IMR-90 (cell line): ENCODE data around the gene ANKRD44. TPM values are rescaled to one million over a fixed set of nuclear protein-coding genes. Genes with fewer than 3 reads are reported as not detected.

Experiments used
- ATAC-seq: fragments of 200-7000 bp; cut with Tn5 transposase; 2 replicates; pipeline ENCODE4 v1.9.1; 2020; ENCODE audit warnings: low read depth, mild to moderate bottlenecking, moderate library complexity
- BruUV-seq: library from RNA; stranded (reverse); fragments of 400-500 nt; replicated peaks from 2 replicates; lab custom pipeline; 2021; lab: Mats Ljungman, UMichigan
- CTCF ChIA-PET: fragments of 300-600 bp; formaldehyde crosslinking; extraction: SDS; loops from one replicate; lab custom pipeline; 2021; ENCODE audit warnings: antibody characterized with exemption; lab: Yijun Ruan, JAX
- POLR2A ChIA-PET: fragments of 300-600 bp; sonication (Branson Sonifier 250); formaldehyde crosslinking; loops from one replicate; lab custom pipeline; 2022; ENCODE audit warnings: antibody characterized with exemption; ENCODE audit not compliant: unreplicated experiment; lab: Charles Lee
- DNase-seq: peaks from one replicate; pipeline ENCODE4 v3.0.0; 2013
- H2AFZ ChIP-seq: replicated peaks from 2 replicates; pipeline ENCODE3; 2013; ENCODE audit warnings: low read length, mild to moderate bottlenecking; ENCODE audit not compliant: poor library complexity
- H2AK5ac ChIP-seq: 2 replicates; pipeline ENCODE4 v1.6.1; 2013; ENCODE audit warnings: low read depth, low read length, inconsistent platforms
- H2AK9ac ChIP-seq: replicated peaks from 2 replicates; pipeline ENCODE3; 2013; ENCODE audit warnings: mild to moderate bottlenecking, low read depth, low read length, moderate library complexity; ENCODE audit not compliant: poor library complexity
- H2BK120ac ChIP-seq: 2 replicates; pipeline ENCODE4 v1.6.1; 2013; ENCODE audit warnings: low read depth, low read length, inconsistent platforms
- H2BK15ac ChIP-seq: 3 replicates; pipeline ENCODE4 v1.6.1; 2013; ENCODE audit warnings: low read depth, low read length, inconsistent platforms
- H2BK20ac ChIP-seq: 2 replicates; pipeline ENCODE4 v1.6.1; 2013; ENCODE audit warnings: low read depth, mild to moderate bottlenecking, inconsistent platforms, low read length, moderate library complexity
- H2BK5ac ChIP-seq: 2 replicates; pipeline ENCODE4 v1.6.1; 2013; ENCODE audit warnings: mild to moderate bottlenecking, low read depth, low read length, inconsistent platforms; ENCODE audit not compliant: poor library complexity, severe bottlenecking
- H3K14ac ChIP-seq: replicated peaks from 2 replicates; pipeline ENCODE4 v1.6.1; 2013; ENCODE audit warnings: low read depth, low read length, inconsistent platforms
- H3K18ac ChIP-seq: 2 replicates; pipeline ENCODE4 v1.6.1; 2013; ENCODE audit warnings: low read depth, low read length, control low read depth
- H3K23ac ChIP-seq: 2 replicates; pipeline ENCODE4 v1.6.1; 2013; ENCODE audit warnings: low read depth, low read length, inconsistent platforms
- H3K27ac ChIP-seq: 2 replicates; pipeline ENCODE4 v1.5.1; 2013; ENCODE audit warnings: mild to moderate bottlenecking, control low read depth, low read length; ENCODE audit not compliant: insufficient read depth
- H3K27me3 ChIP-seq: 2 replicates; pipeline ENCODE4 v1.6.1; 2013; ENCODE audit warnings: low read length; ENCODE audit not compliant: control insufficient read depth, insufficient read depth
- H3K36me3 ChIP-seq: 2 replicates; pipeline ENCODE4 v1.6.1; 2013; ENCODE audit warnings: low read length, mixed read lengths; ENCODE audit not compliant: control insufficient read depth, insufficient read depth
- H3K4ac ChIP-seq: 2 replicates; pipeline ENCODE4 v1.6.1; 2013; ENCODE audit warnings: low read depth, low read length, inconsistent platforms
- H3K4me1 ChIP-seq: 2 replicates; pipeline ENCODE4 v1.6.1; 2013; ENCODE audit warnings: low read length, mixed read lengths; ENCODE audit not compliant: control insufficient read depth, insufficient read depth
- H3K4me2 ChIP-seq: 2 replicates; pipeline ENCODE4 v1.6.1; 2013; ENCODE audit warnings: low read depth, mild to moderate bottlenecking, control low read depth, low read length, moderate library complexity
- H3K4me3 ChIP-seq: 2 replicates; pipeline ENCODE4 v1.5.1; 2013; ENCODE audit warnings: low read depth, mild to moderate bottlenecking, control low read depth, low read length, moderate library complexity; ENCODE audit not compliant: insufficient read depth
- H3K56ac ChIP-seq: 2 replicates; pipeline ENCODE4 v1.6.1; 2013; ENCODE audit warnings: low read length, inconsistent platforms; ENCODE audit not compliant: insufficient read depth; ENCODE audit errors: extremely low read depth
- H3K79me1 ChIP-seq, 2 experiments: 2 replicates each; pipeline ENCODE4 v1.6.1; 2013; ENCODE audit warnings: low read length in 2 of 2, inconsistent platforms in 1 of 2, low read depth in 1 of 2
- H3K9ac ChIP-seq: 2 replicates; pipeline ENCODE4 v1.6.1; 2013; ENCODE audit warnings: low read depth, low read length, control low read depth
- H3K9me1 ChIP-seq: 2 replicates; pipeline ENCODE4 v1.6.1; 2013; ENCODE audit warnings: low read length, inconsistent platforms; ENCODE audit not compliant: insufficient read depth
- H3K9me3 ChIP-seq: 2 replicates; pipeline ENCODE4 v1.6.1; 2013; ENCODE audit warnings: low read length; ENCODE audit not compliant: control insufficient read depth, insufficient read depth
- H4K20me1 ChIP-seq: 2 replicates; pipeline ENCODE4 v1.6.1; 2013; ENCODE audit warnings: low read length, inconsistent platforms; ENCODE audit not compliant: insufficient read depth
- H4K5ac ChIP-seq: 2 replicates; pipeline ENCODE4 v1.6.1; 2013; ENCODE audit warnings: mild to moderate bottlenecking, low read depth, low read length, control low read depth
- H4K8ac ChIP-seq, 2 experiments: 2 replicates each; pipeline ENCODE4 v1.6.1; 2013; ENCODE audit warnings: low read depth in 2 of 2, low read length in 2 of 2, control low read depth in 1 of 2, inconsistent platforms in 1 of 2
- H4K91ac ChIP-seq: 2 replicates; pipeline ENCODE4 v1.6.1; 2013; ENCODE audit warnings: low read depth, low read length, inconsistent platforms; ENCODE audit not compliant: insufficient read depth
- BHLHE40 ChIP-seq: fragments of 150-350 bp; IDR thresholded peaks from 2 replicates; pipeline ENCODE4 v1.6.1; 2016; ENCODE audit warnings: mild to moderate bottlenecking, low read depth, low read length
- CEBPB ChIP-seq: IDR thresholded peaks from 2 replicates; pipeline ENCODE4 v1.6.1; 2012; ENCODE audit warnings: low read depth, low read length, improper control_type of control experiment
- CHD1 ChIP-seq: IDR thresholded peaks from 2 replicates; pipeline ENCODE4 v1.6.1; 2012; ENCODE audit warnings: low read depth, low read length, improper control_type of control experiment
- ELK1 ChIP-seq: fragments of 150-350 bp; IDR thresholded peaks from 2 replicates; pipeline ENCODE4 v1.6.1; 2016; ENCODE audit warnings: low read depth, mild to moderate bottlenecking, low read length, moderate library complexity, borderline replicate concordance
- FOS ChIP-seq: fragments of 150-350 bp; IDR thresholded peaks from 2 replicates; pipeline ENCODE4 v1.6.1; 2016; ENCODE audit warnings: low read depth, low read length
- MAFK ChIP-seq: IDR thresholded peaks from 2 replicates; pipeline ENCODE4 v1.6.1; 2012; ENCODE audit warnings: low read depth, low read length, improper control_type of control experiment
- MAZ ChIP-seq: IDR thresholded peaks from 2 replicates; pipeline ENCODE4 v1.6.1; 2012; ENCODE audit warnings: low read depth, mild to moderate bottlenecking, low read length, improper control_type of control experiment, moderate library complexity, borderline replicate concordance
- NFE2L2 ChIP-seq: fragments of 150-350 bp; IDR thresholded peaks from 2 replicates; pipeline ENCODE4 v1.6.1; 2016; ENCODE audit warnings: low read depth, mild to moderate bottlenecking, low read length
- POLR2A ChIP-seq: IDR thresholded peaks from 2 replicates; pipeline ENCODE4 v1.6.1; 2012; ENCODE audit warnings: mild to moderate bottlenecking, low read depth, low read length
- RCOR1 ChIP-seq: IDR thresholded peaks from 2 replicates; pipeline ENCODE4 v1.6.1; 2012; ENCODE audit warnings: mild to moderate bottlenecking, low read length, improper control_type of control experiment; ENCODE audit not compliant: insufficient replicate concordance
- RFX5 ChIP-seq: IDR thresholded peaks from 2 replicates; pipeline ENCODE4 v1.8.0; 2012; ENCODE audit warnings: low read depth, mild to moderate bottlenecking, low read length, moderate library complexity
- SMC3 ChIP-seq: fragments of 150-350 bp; IDR thresholded peaks from 2 replicates; pipeline ENCODE4 v1.6.1; 2016; ENCODE audit warnings: low read depth, mild to moderate bottlenecking, antibody characterized with exemption, low read length, moderate library complexity
- USF2 ChIP-seq: fragments of 150-350 bp; IDR thresholded peaks from 2 replicates; pipeline ENCODE4 v1.6.1; 2017; ENCODE audit warnings: mild to moderate bottlenecking, antibody characterized with exemption, low read length, low read depth
- WGBS, 2 experiments: methylation state at CpG; one replicate each; pipeline versions ENCODE4 v1.1.5 to v1.1.7; 2013; ENCODE audit warnings: missing lambda C conversion rate in 2 of 2; ENCODE audit not compliant: insufficient read length in 1 of 2; ENCODE audit errors: extremely low coverage in 2 of 2; 5-methylcytosine and 5-hydroxymethylcytosine counted together
- dilution Hi-C: fragments of 300-500 bp; cut with HindIII; formaldehyde crosslinking; loops from one replicate; pipeline ENCODE4 v1.14.3; 2018; ENCODE audit warnings: low sequenced_read_pairs; ENCODE audit not compliant: unreplicated experiment
- in situ Hi-C: fragments of 300-500 bp; cut with MboI; formaldehyde crosslinking; loops from 3 replicates; pipeline ENCODE4 v1.14.3; 2019; ENCODE audit warnings: low sequenced_read_pairs, inconsistent platforms, mixed read lengths
- intact Hi-C: fragments of 100-400 bp; cut with micrococcal nuclease; formaldehyde crosslinking; loops from 2 replicates; pipeline ENCODE4 v1.10.0; 2022
- polyA plus RNA-seq, 3 experiments: library from polyadenylated mRNA; depleted of rRNA; stranded (reverse); fragments of >200 nt; gene quantifications; 2 replicates each; pipeline ENCODE4 v1.2.3, GENCODE V29; 2012; ENCODE audit warnings: low replicate concordance in 1 of 3
- total RNA-seq: library from RNA; depleted of rRNA; stranded (reverse); fragments of >200 nt; gene quantifications from 2 replicates; pipeline ENCODE4 v1.2.3, GENCODE V29; 2012

Gene ANKRD44
- total and polyA plus RNA-seq, 2 of the 4 experiments (the other 2 are of a cell fraction), result 5.2 to 15.6 TPM

- peak overlapping the region; percentile 8; the same call in 1 of the 2 replicates for H2BK120ac ChIP-seq
- no CpG with 5 or more reads among the region's 3 CpGs for WGBS, 2 experiments
- H3K27ac ChIP-seq, result no peak overlapping the region
- H4K8ac ChIP-seq, result no peak overlapping the region
- 0 out of 3 replicates have a peak overlapping the region, but pooled peaks have one; percentile 3 for H2BK15ac ChIP-seq
- H3K9me3 ChIP-seq, result no peaks in the 10 kb centered on the region
- intact Hi-C loops (no loop called here), in situ Hi-C loops (no loop called here), dilution Hi-C loops (no loop called here)
- H3K23ac ChIP-seq, result no peak overlapping the region
- peak overlapping the region; percentile 7; the same call in 1 of the 2 replicates for H3K4ac ChIP-seq
- POLR2A ChIA-PET, result no interaction called here
- peaks cover 9% of the 10 kb centered on the region for H3K4me1 ChIP-seq
- peaks cover 3% of the 10 kb centered on the region for H3K9me1 ChIP-seq
- no peak overlapping the region for H2AFZ ChIP-seq
- no peak overlapping the region for H3K56ac ChIP-seq
- no peak; the same call in 1 of the 2 replicates for ATAC-seq
- H4K5ac ChIP-seq, result no peak overlapping the region
- H2AK5ac ChIP-seq, result peak overlapping the region; percentile 22; the same call in 1 of the 2 replicates
- no peaks in the 10 kb centered on the region for H4K20me1 ChIP-seq
- no peak for TF ChIP-seq CEBPB
- no peak for TF ChIP-seq SMC3
- no peak for TF ChIP-seq MAZ
- no peak for TF ChIP-seq ELK1
- TF ChIP-seq FOS, result no peak
- TF ChIP-seq CHD1, result no peak
- TF ChIP-seq BHLHE40, result no peak
- no peak for TF ChIP-seq NFE2L2
- no peak for TF ChIP-seq RFX5
- no peak for TF ChIP-seq MAFK
- no peak for TF ChIP-seq RCOR1
- TF ChIP-seq USF2, result no peak
- no peak for TF ChIP-seq POLR2A
- H3K36me3 ChIP-seq, result no peaks in the 10 kb centered on the region
- no peaks in the 10 kb centered on the region for H3K79me1 ChIP-seq
- no peak for DNase-seq
- no TSS peak for BruUV-seq
- H2AK9ac ChIP-seq, result peak overlapping the region; percentile 47
- H2BK5ac ChIP-seq, result peak overlapping the region; percentile 23
- no peak overlapping the region; the same call in 1 of the 2 replicates for H3K4me2 ChIP-seq
- CTCF ChIA-PET, result interaction anchor here (1.1 to 1.7 kb wide), 3 partner anchors 14 to 24 kb away, joined by 3 to 10 read pairs (median 4); no protein-coding TSS in a partner anchor
- H4K91ac ChIP-seq, result no peak overlapping the region
- H3K27me3 ChIP-seq, result no peaks in the 10 kb centered on the region
- peak overlapping the region; percentile 44; the same call in 1 of the 2 replicates for H3K14ac ChIP-seq
- H3K9ac ChIP-seq, result no peak overlapping the region
- H3K18ac ChIP-seq, result no peak overlapping the region; the same call in 1 of the 2 replicates
- H2BK20ac ChIP-seq, result 0 out of 2 replicates have a peak overlapping the region, but pooled peaks have one; percentile 7
- no peak overlapping the region for H3K4me3 ChIP-seq
Observed at GRCh38 chr2:197137826-197138477, 172.6 kb downstream of the ANKRD44 start.
